GM12873 (cell line): Measurements from ENCODE around the gene GNMT.

Experiments
- CTCF ChIP-seq: IDR thresholded peaks from 2 replicates; pipeline ENCODE4 v1.5.1; 2012; ENCODE audit warnings: low read depth, mild to moderate bottlenecking, moderate library complexity, low read length, control low read depth; ENCODE audit not compliant: insufficient read depth; ENCODE audit errors: missing control alignments

The GNMT gene

GRCh38 chr6:43011207-43011606 lies 50.7 kb downstream of the GNMT start:
- TF ChIP-seq CTCF: no peak

- no peak for TF ChIP-seq CTCF
Observed at GRCh38 chr6:43012364-43012763, 51.8 kb downstream of the GNMT start.

GRCh38 chr6:43013097-43013842 lies 52.7 kb downstream of the GNMT start:
- no peak for TF ChIP-seq CTCF
